ENCODE measurements around the gene SRSF3. TPM values are rescaled to one million over a fixed set of nuclear protein-coding genes. Genes with fewer than 3 reads are reported as not detected.

Gene SRSF3
- total and polyA plus RNA-seq, 9 of the 15 experiments (the other 6 are each of a cell fraction or from before 2014, with no cell fraction given) = 337 to 1,200 (median 518) TPM

GRCh38 chr6:36594029-36594815 lies at the start of gene SRSF3 (continued):
- no peak for TF ChIP-seq NR0B1 (IDR thresholded peaks at IDR 0.05; ENCODE audit: partially characterized antibody)
- peak; percentile 98 for TF ChIP-seq SNRNP70 (optimal IDR thresholded peaks at IDR 0.05; ENCODE audit: low read depth, low read length)
- peak; percentile 54; the same call in 1 of the 2 replicates for TF ChIP-seq DMBX1 (CRISPR knock-in tag; IDR thresholded peaks at IDR 0.05; ENCODE audit: borderline replicate concordance)
- no peak for TF ChIP-seq UBTF (IDR thresholded peaks at IDR 0.05; ENCODE audit: borderline replicate concordance in 1 of 2, low read depth in 2 of 2, low read length in 2 of 2)
- peak; percentile 93 for TF ChIP-seq CTBP1 (IDR thresholded peaks at IDR 0.05; ENCODE audit: borderline replicate concordance)
- no peak for TF ChIP-seq BRCA1 (IDR thresholded peaks at IDR 0.05)
- no peak for TF ChIP-seq BRCA1 (CRISPR knock-in tag; IDR thresholded peaks at IDR 0.05)
- TF ChIP-seq STAT5A (IDR thresholded peaks at IDR 0.05; ENCODE audit: borderline replicate concordance, low read length) = peak; percentile 51; the same call in 1 of the 2 replicates
- TF ChIP-seq TRIM28 (IDR thresholded peaks at IDR 0.05) = peak; percentile 21; the same call in 1 of the 2 replicates
- TF ChIP-seq ARID4B (CRISPR knock-in tag; IDR thresholded peaks at IDR 0.05) = peak; percentile 81
- TF ChIP-seq ZNF586 (CRISPR knock-in tag; conservative IDR thresholded peaks at IDR 0.05) = 0 out of 2 replicates have a peak, but pooled peaks have one; percentile 20
- peak; percentile 82 for TF ChIP-seq CCNT2 (IDR thresholded peaks at IDR 0.05; ENCODE audit: borderline replicate concordance, extremely low read depth, insufficient read length, low read depth, low read length)
- peak; percentile 98 for TF ChIP-seq BRD4 (IDR thresholded peaks at IDR 0.05)
- TF ChIP-seq PHTF2 (CRISPR knock-in tag; IDR thresholded peaks at IDR 0.05) = peak; percentile 90; the same call in 1 of the 2 replicates
- TF ChIP-seq NELFE (IDR thresholded peaks at IDR 0.05; ENCODE audit: insufficient read depth, insufficient read length) = peak; percentile 94
